Prostate gland (tissue), 2 donors: ENCODE data around the gene TMPRSS9. TPM values are rescaled to one million over a fixed set of nuclear protein-coding genes. Genes with fewer than 3 reads are reported as not detected.
"Not testable (repeated sequence)": the region's sequence is repeated elsewhere in the genome, so short reads cannot be mapped to it uniquely, and the experiment has no call there.

Source experiments
- DNase-seq: peaks from one replicate; pipeline ENCODE4 v3.0.0-alpha.2; 2019; ENCODE audit warnings: low spot score
- H3K27ac ChIP-seq, 2 donors: fragments of 200-600 bp; sonication (generic); 2 replicates each; pipeline ENCODE4 v1.5.1; 2017 to 2019
- H3K27me3 ChIP-seq: fragments of 200-600 bp; sonication (generic); replicated peaks from 2 replicates; pipeline ENCODE4 v1.5.1; 2019; ENCODE audit not compliant: insufficient read depth
- H3K36me3 ChIP-seq, 2 donors: fragments of 200-600 bp; sonication (generic); 1 replicate in 1 of 2; 2 replicates in 1 of 2; pipeline versions ENCODE4 v1.5.1 to v1.8.1; 2017 to 2019
- H3K4me1 ChIP-seq: fragments of 200-600 bp; sonication (generic); replicated peaks from 2 replicates; pipeline ENCODE4 v1.5.1; 2019
- H3K4me3 ChIP-seq, 2 donors: fragments of 200-600 bp; sonication (generic); 2 replicates each; pipeline ENCODE4 v1.5.1; 2017 to 2019
- H3K9me3 ChIP-seq: fragments of 200-600 bp; sonication (generic); 2 replicates; pipeline ENCODE4 v1.5.1; 2017
- CTCF ChIP-seq, 4 experiments: fragments of 200-600 bp in 2 of 4; fragments of 450-650 bp in 2 of 4; sonication (generic) in 2 of 4; IDR thresholded peaks; 1 replicate in 3 of 4; 2 replicates in 1 of 4; pipeline ENCODE4 v1.5.1; 2016 to 2019; ENCODE audit warnings: antibody characterized with exemption in 4 of 4, mild to moderate bottlenecking in 2 of 4, moderate library complexity in 2 of 4
- POLR2A ChIP-seq: fragments of 450-650 bp; IDR thresholded peaks from one replicate; pipeline ENCODE4 v1.6.1; 2016; ENCODE audit warnings: antibody characterized with exemption, mild to moderate bottlenecking
- POLR2AphosphoS5 ChIP-seq: sonication (generic); formaldehyde crosslinking; IDR thresholded peaks from one replicate; pipeline ENCODE4 v1.6.1; 2017; ENCODE audit warnings: antibody characterized with exemption
- WGBS: methylation state at CpG from one replicate; pipeline ENCODE4 v1.1.5; 2018; 5-methylcytosine and 5-hydroxymethylcytosine counted together
- intact Hi-C: fragments of 100-400 bp; cut with DNase I; formaldehyde crosslinking; loops from one replicate; pipeline ENCODE4 v1.14.2; 2022
- microRNA-seq: library from miRNA; unstranded; fragments of <30 nt; microRNA quantifications from one replicate; pipeline ENCODE4, GENCODE V29; 2016
- total RNA-seq, 2 donors: library from RNA; depleted of rRNA; stranded (reverse); fragments of >200 nt; gene quantifications; one replicate each; pipeline ENCODE4 v1.1.0, GENCODE V29; 2016

Gene TMPRSS9
- total RNA-seq, 2 donors from 2014 or later: 0.14 to 2.2 TPM

- no peak overlapping the region for H3K4me3 ChIP-seq
- H3K36me3 ChIP-seq: no peaks in the 10 kb centered on the region
- intact Hi-C loops: no loop called here
- WGBS: 55% methylated on average over 23 of the region's 23 CpGs
- no peak for DNase-seq
- no peak overlapping the region for H3K27ac ChIP-seq
- no peaks in the 10 kb centered on the region for H3K27me3 ChIP-seq
- no peaks in the 10 kb centered on the region for H3K9me3 ChIP-seq
- TF ChIP-seq POLR2AphosphoS5: no peak
- TF ChIP-seq CTCF (IDR thresholded peaks at IDR 0.05): no peak
- no peak for TF ChIP-seq POLR2A
- no peaks in the 10 kb centered on the region for H3K4me1 ChIP-seq
Observed at GRCh38 chr19:2469102-2469914, 109.2 kb downstream of the TMPRSS9 start.

GRCh38 chr19:2469915-2470200 is 109.8 kb downstream of the TMPRSS9 start:
- not testable (repeated sequence) for H3K4me3 ChIP-seq, H3K36me3 ChIP-seq, H3K4me1 ChIP-seq, H3K9me3 ChIP-seq, H3K27ac ChIP-seq, DNase-seq, H3K27me3 ChIP-seq
- WGBS: 88% methylated on average over 8 of the region's 8 CpGs
- intact Hi-C loops: loop anchor here (10.0 kb wide), 1 partner anchor 275 kb away; the partner anchor contains the start of gene SLC39A3

GRCh38 chr19:2474232-2475017 is 114.4 kb downstream of the TMPRSS9 start:
- Histone ChIP-seq H3K36me3 (no peaks in the 10 kb centered on the region), H3K27ac (peak overlapping the region; percentile 78 to 96), H3K9me3 (no peaks in the 10 kb centered on the region), H3K4me1 (no peaks in the 10 kb centered on the region), H3K27me3 (no peaks in the 10 kb centered on the region), H3K4me3 (peak overlapping the region; percentile 89)
- WGBS: 9% methylated on average over 56 of the region's 60 CpGs
- TF ChIP-seq POLR2AphosphoS5: peak; percentile 87
- no peak for TF ChIP-seq POLR2A
- peak; percentile 98 to 100 (median 100) for TF ChIP-seq CTCF (IDR thresholded peaks at IDR 0.05)
- peak; percentile 78 for DNase-seq
- intact Hi-C loops: loop anchor here (1.0 to 10.0 kb wide), 3 partner anchors 105 to 270 kb away; partner anchors contain the start of gene SLC39A3

- Histone ChIP-seq H3K4me1 (no peaks in the 10 kb centered on the region), H3K4me3 (peak overlapping the region; percentile 89), H3K36me3 (no peaks in the 10 kb centered on the region), H3K27me3 (no peaks in the 10 kb centered on the region), H3K27ac (peak overlapping the region; percentile 78 to 96), H3K9me3 (no peaks in the 10 kb centered on the region)
- no peak for TF ChIP-seq POLR2AphosphoS5
- TF ChIP-seq CTCF (IDR thresholded peaks at IDR 0.05): no peak
- no peak for TF ChIP-seq POLR2A
- intact Hi-C loops: loop anchor here (10.0 kb wide), 1 partner anchor 270 kb away; the partner anchor contains the start of gene SLC39A3
- under 1% methylated on average over 44 of the region's 45 CpGs for WGBS
- DNase-seq: peak; percentile 41
Observed at GRCh38 chr19:2475018-2475701, 115.1 kb downstream of the TMPRSS9 start.

Small RNA genes within 50 kb of the gene (microRNA-seq; reads per million reads assigned to microRNA genes)
- gene MIR7108: not detected

Other genes starting within 250 kb of the TMPRSS9 start
- 100 to 1,000 TPM; 115 to 178 TPM for gene AP3D1, start 208.7 kb upstream of the TMPRSS9 start, total RNA-seq
- 10 to 100 TPM; 11.2 to 75.0 TPM for gene DOT1L, start 196.3 kb upstream of the TMPRSS9 start, total RNA-seq
- 10 to 100 TPM; 59.4 to 91.7 TPM for gene PLEKHJ1, start 123.9 kb upstream of the TMPRSS9 start, total RNA-seq
- 100 to 1,000 TPM in 1 of 2 donors, 10 to 100 TPM in 1; 31.9 to 113 TPM for gene SF3A2, start 123.4 kb upstream of the TMPRSS9 start, total RNA-seq
- gene AMH, start 110.9 kb upstream of the TMPRSS9 start, total RNA-seq: 100 to 1,000 TPM in 1 of 2 donors, under 1 TPM in 1; 0.46 to 160 TPM
- under 1 TPM in 1 of 2 donors, not detected in 1; 0.96 TPM for gene JSRP1, start 103.8 kb upstream of the TMPRSS9 start, total RNA-seq
- under 1 TPM; 0.27 to 0.80 TPM for gene PEAK3, start 78.1 kb upstream of the TMPRSS9 start, total RNA-seq
- under 1 TPM in 1 of 2 donors, not detected in 1; 0.68 TPM for gene LINGO3, start 52.1 kb upstream of the TMPRSS9 start, total RNA-seq
- gene LSM7, start 31.7 kb upstream of the TMPRSS9 start, total RNA-seq: 100 to 1,000 TPM; 125 to 135 TPM
- 10 to 100 TPM; 54.0 to 87.1 TPM for gene SPPL2B, start 31.6 kb upstream of the TMPRSS9 start, total RNA-seq
- 10 to 100 TPM; 52.0 to 52.3 TPM for gene TIMM13, start 67.3 kb downstream of the TMPRSS9 start, total RNA-seq
- gene LMNB2, start 96.7 kb downstream of the TMPRSS9 start, total RNA-seq: 10 to 100 TPM; 28.5 to 39.1 TPM
- 10 to 100 TPM; 90.7 to 94.6 TPM for gene GADD45B, start 115.9 kb downstream of the TMPRSS9 start, total RNA-seq